Measurements from ENCODE around the gene TSPAN18.

TSPAN18 gene

DNA sequence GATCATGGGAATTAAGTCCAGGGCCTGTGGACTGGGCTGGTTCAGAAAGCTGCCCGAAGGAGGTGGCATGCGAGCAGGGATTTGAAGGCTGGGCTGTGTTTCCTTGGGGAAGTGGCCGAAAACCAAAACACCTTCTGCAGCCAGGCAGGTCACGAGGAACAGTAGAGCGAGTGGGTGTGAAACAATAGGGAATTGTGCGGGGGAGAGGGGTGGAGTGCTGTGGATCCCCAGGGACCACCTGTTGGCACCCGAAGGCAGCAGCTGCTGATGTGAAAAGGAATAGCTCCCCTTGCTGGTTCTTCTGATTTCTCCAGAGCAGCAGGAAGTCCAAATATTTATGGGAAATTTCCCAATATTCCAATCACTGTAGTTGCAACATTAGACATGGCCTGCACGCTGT, 199.3 kb downstream of the TSPAN18 start:
- no peak for DNase-seq

DNA sequence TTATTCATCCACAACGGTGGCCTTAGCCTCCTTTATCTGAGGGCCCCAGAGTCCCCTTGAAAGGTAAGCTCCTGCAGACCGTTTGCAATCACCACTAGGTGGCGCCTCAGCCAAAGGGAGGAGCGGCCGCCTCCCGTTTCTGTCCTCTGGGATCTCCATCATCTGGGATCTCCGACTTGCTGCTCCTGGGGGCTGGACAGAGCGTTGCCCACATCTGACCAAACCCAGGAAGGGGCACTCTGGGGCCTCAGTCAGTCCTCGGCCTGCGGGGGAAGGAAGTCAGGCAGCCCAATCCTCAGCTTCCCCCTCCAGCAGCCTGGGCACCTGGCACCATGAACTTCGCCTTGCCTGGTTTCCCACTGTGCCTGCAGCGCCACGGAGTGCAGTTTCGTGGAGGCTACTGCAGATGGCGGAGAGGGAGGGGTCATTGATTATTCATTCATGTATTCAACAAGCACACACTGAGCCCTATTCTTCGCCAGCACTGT, 200.5 kb downstream of the TSPAN18 start:
- DNase-seq: peak; percentile 70 to 88 (median 84)

DNA sequence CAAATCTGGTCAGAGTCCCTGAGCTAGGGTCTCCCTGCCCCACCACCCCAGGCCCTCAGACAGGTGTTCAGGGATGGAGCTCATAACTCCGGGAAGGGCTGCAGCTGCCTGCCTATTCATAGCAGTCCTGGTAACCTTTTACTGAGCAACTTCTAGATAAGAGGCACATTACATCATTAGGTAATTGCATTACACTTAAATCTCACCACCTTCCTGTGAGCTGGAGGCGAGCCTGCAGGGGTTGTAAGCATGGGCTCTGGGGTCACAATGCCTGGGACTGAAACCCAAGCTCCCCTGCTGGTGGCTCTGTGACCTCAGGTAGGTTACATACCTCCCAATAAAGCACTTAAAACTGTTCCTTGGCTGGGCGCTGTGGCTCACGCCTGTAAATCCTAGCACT, 201.4 kb downstream of the TSPAN18 start:
- DNase-seq: no peak

DNA sequence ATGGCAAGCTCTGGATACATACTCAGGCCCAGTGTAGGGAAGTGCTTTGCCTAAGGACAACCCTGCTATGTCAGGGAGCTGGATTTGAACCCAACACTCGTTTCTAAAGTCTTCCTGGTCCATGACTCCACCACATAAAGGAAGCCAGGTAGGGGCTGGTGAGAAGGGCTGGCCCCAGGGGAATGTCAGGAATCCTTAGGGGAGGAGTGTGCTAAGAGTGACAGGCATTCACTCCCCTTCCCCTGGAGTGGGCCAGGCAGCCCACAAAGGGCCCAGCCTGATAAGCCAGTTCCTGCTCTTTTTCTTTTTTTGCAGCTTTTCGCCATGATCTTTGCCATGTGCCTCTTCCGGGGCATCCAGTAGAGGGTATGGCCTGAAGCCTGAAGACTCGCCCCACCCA, 202.1 kb downstream of the TSPAN18 start:
- DNase-seq: no peak

DNA sequence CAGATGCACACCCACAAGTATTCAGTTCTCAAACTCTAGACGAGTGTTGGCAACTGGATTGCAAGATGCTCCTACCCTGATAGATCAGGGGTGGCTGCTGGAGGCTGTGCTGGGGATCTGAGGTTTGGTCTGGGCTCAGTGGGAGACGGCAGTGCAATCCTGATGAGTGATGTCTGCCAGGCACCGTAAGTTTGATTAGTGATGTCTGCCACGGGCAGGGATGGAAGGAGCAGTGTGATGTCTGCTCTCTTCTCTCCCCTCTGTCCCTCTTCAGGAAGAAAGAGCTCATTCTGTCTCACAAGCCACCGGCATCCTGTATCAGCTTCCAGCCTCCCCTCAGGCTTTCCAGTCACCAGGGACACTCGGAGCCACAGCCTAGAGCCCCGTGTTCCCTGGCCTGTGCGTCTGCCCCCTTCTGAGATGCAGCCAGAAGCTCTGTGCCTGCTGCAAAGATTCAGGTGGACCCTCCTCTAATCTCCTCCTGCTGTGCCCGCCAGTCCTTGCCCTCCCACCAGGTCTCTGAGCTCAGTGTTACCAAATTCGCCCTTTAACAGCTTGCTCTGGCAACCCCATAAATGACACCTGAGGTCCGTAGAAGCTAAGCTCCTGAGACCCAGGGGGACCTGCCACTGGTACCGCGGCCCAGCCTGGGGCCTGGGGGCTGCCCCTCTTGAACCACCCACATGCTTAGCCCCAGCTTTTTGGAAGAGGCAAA, 204.0 kb downstream of the TSPAN18 start:
- no peak for DNase-seq

DNA sequence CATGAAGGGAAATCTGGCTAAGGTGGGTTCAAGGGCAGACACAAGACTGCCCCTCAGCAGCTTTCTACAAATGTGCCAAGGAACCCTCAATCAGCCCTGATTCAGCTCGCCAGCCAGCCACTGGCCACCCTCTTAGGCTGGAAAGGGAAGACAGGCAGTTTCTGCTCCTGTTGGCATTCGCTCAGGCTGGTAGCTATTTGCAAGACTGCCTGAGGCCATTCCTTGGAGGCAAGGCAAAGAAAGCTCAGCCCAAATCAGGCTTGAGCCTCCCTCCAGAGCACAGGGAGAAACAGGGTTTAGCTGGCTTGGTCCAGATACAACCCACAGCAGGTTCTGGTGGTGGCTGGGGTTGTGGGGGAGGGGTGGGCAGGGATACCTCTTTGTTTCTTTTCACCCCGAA, 204.7 kb downstream of the TSPAN18 start:
- no peak for DNase-seq

DNA sequence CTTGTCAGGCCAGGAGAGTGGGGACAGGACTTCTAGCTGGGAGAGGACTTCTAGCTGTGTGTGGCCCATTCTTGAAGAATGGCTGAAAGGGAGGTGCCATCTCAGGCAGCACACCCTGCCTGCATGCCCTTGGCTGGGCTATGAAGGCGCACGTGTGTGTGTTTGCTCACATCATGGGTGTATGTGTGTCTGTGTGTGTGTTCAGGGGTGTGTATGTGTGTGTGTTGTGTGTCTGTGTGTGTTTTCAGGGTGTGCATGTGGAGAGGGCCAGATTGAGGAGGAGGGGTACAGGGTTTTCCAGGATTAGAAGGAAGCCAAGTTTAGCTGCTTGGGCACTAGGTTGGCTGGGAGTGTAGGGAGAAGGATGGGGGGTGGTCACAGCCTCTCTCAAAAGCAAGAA, 207.3 kb downstream of the TSPAN18 start:
- no peak for DNase-seq

DNA sequence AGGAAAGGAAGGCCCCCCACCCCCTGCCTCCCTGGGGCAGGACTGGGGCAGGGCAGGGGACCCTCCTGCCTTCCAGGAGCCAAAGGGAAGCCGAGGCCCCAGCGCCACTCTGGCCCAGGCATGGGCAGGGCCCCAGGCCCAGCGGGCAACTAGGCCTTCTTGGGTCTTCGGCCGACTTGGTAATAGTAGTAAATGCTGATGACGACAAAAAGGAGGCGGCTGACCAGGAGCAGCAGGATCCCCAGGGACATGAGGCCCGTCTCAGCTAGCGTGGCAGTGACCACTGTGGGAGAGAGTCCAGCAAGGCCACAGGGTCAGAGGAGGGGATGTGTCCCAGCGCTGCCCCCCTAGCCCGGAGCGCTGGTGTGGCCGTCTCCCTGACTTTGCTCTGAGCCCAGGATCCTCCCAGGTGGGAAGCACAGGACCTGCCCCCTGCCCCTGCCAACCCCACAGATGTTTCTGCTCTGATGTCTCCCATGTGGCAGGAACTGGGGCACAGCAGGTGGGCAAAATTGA, 208.0 kb downstream of the TSPAN18 start:
- DNase-seq: no peak

DNA sequence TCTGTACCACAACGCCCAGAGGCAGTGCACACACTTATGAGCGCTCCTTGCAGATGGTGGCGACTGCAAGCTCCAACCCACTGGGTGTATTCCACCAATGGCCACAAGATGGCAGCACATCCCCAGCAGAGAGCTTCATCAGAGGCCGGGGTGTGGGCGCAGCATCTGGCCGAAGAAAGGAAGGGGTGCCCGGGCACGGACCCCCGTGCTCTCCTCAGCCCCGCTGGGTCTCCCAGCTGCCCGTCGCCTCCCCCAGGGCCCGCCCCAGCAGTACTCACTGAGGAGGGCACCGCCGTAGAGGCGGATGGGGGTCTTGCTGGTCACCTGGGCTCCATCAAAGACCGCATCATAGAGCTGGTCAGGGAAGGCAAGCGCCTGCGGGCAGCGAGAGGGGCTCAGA, 209.8 kb downstream of the TSPAN18 start:
- DNase-seq: peak; percentile 68 to 87 (median 86)

DNA sequence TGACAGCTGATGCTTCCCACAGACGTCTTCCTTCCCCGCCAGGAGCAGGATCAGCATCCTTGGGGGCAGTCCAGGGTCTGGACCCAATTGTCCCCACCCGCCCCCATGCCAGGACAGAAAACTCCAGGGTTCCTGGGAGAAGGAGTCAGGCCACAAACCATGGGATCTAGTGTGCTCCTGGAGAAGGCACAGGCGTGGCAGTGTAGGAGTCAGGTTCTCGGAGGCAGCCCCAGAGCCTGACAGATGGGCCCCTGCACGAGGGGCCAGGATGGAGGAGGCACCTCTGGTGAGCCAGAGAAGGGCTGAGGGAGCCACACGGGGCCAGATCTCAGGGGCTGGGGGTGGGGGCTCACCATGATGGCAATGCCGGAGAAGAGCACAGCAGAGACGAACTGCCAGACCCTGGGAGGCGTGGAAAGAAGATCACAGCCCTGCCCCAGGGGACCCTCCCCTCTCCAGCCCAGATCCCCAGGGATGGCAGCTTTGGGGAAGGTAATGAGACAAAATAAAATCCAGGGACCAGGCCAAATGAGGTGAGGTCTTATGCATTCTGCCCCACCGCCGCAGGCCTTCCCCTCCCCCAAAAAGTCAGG, 210.3 kb downstream of the TSPAN18 start:
- DNase-seq: no peak

DNA sequence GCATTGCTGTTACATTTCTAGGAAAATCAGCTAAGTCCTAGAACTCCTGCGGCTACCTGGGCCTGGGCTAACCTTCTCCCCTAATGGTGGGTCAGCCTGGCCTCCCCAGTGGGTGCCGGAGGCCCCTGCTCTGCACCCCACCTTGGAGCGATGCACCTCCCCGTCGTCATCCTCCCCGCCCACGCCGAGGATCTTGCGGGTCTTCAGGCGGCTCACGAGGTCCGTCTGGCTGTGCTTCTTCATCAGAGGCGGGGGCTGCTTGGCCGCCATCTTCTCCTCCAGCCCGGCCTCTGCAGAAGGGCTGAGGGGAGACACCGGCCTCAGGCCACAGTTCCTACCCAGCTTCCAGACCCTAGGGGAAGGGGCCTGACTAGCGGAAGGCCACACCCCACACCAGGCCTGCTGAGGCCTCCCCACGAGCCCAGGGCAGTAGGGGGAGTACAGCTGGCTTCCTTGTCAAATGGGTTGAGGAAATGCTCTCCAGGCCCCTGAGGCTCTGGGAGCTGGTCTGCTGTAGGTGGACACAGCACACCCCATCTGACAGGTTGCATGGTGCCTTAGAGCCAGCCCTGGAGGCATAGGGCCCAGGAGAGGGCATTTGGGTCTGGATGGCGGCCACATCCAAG, 211.4 kb downstream of the TSPAN18 start:
- DNase-seq: no peak

DNA sequence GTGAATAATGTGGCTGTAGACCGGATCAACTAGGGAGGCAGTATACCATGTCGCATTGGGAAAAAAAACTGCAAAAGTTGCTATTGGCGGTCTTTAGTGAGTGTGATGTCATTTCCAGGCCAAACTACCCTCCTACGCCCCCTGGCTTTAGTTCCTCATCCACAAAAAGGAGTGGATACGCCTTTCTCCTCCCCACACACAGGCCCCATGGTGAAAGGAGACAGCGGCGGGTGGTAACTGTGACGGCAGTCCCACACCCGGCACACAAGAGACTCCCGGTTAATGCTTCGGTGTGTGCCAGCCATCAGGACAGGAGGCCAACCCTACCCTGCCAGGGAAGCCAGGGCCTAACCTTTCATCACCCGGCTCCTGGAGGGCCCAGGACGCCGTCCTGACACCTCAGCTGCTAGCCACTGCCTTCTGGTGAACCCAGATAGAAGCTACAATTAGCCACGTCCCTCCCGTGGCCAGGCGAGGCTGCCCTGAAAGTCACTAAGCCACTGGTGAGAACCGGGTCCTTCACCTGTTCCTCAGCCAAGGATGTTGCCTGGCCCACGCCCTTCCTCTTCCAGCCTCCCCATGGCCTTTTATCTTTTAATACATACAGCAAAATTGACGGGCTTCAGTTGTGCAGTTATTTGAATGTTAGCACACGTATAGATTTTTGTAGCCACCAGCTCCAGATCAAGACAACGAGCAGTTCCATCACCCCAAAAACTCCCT, 213.1 kb downstream of the TSPAN18 start:
- no peak for DNase-seq

DNA sequence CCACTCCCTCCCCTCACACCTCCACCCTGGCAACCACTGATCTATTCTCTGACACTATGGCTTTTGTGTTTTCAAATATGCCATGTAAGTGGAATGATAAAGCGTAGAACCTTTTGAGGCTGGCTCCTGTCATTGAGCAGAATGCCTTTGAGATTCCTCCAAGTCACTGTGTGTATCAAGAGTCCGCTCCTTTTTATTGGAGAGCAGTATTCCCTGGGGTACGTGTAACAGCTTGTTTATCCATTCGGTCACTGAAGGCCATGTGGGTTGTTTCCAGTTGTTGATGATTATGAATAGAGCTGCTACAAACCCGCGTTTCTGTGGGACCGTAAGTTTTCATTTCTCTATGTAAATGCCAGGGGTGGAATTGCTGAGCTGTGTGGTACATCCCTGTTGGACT, 213.6 kb downstream of the TSPAN18 start:
- no peak for DNase-seq

DNA sequence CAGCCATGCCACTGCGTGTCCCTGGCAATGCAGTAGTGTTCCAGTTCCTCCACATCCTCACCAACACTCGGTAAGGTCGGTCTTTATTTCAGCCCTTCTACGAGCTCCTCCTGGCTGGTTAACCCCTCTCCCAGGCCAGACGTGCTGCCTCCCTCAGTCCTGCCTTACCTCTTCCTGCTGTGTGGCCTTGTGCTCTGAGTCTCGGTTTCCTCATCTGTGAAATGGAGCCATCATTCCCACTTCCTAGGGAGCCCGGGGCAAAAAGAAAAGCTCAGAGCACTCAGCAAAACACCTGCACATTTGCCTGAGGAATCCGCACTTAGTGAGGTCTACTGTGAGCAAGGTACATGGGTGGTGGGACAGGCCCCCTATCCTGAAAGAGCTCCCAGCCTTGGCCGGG, 214.1 kb downstream of the TSPAN18 start:
- DNase-seq: no peak

DNA sequence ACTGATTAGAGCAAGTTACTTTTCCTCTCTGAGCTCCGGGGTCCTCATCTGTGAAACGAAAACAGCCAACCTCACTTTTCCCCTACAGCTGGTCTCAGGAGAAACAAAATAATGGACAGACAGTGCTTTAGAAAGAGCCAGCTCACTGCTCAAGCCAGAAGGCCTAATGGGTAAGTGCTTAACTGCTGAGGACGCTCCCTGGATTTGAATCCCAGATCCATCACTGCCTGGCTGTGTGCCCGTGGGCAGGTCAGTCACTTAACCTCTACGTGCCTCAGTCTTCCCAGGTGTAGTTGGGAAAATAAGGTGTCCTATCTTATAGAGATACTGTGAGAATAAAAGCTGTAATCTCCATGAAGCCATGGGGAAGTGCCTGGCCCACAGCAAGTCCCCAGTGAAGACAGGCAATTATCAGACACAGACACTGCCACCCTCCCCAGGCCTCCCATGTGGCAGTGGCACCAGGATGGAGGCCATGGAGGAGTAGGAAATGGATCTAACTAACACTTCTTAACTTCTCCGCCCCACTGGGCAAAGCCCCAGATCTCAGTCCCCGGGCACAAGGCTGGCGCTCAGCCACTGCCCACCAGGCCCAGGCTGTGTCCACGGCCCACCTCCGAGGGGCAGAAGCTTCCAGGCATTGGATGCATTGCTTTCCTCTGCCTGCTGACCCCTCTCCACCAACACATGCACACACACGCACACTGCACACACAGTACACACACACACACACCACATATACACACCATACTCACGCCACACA, 214.7 kb downstream of the TSPAN18 start:
- no peak for DNase-seq

DNA sequence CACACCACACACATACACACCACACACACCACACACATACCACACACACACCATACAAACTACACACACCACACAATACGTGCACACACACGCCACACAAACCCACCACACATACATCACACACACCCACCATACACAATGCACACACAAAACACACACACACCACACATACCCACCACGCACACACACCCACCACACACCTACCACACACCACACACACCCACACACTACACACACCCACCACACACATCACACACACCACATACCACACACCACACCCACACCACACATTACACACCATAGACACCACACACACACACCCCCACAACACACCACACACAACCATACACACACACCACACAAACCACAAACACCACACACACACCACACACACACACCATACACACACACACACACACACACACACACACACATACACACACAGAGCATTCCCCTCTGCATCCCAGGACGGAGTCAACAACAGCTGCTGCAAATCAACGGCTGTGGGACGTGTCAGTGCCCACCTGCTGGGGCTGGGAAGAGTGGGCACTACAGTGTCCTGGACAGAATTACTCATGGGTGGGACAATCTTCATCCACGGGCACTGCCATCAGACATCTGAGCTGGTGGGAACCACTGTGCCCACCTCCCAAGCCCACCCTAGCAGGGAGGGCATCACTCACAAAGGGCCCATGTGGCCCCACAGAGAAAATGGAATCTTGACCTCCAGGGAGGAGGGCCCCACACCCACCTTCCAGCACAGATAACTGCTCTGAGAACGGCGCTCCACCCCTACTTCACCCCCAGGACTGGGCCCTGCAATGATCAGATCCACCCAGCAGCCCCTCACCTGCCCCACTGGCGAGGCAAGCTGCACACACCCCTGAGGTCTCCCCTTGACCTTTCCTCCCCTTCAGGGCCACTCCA, 215.5 kb downstream of the TSPAN18 start:
- no peak for DNase-seq

DNA sequence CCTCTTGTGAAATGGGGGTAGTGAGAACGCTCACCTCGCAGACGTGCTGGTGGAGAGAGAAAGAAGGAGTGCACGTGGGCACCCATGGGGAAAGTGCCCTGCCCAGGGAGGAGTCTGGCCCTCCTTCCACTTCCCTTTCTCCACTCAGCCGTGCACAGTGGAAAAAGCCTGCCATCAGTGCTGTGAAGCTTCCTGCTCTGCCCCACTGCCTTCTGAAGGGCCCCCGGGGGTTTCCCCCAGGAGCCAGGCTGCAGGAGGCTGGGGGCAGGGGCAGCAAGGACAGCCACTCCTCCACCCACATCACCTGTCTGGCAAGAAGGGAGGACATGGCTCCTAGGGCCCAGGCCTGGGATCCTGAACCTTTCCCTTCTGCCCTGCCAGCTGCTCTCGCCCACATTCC, 216.4 kb downstream of the TSPAN18 start:
- DNase-seq: peak; percentile 50 to 90 (median 69)

DNA sequence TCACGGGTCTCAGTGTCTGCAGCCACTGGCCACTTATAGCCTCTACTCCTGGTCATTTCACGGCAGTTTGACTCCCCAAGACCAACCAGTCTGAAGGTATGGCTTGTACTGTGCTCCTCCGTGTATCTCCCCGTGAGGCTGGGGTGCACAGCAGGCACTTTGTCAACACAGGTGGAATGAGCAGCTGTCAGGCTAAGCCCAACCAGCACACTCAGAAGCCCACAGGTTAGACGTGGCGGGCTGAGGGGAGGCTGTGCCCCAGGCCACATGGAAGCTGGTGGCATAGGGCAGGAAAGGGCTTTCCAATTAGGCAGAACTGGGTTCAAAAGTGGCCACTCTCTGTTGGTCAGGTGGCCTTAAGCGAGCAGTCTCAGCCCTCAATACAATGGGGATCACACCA, 216.9 kb downstream of the TSPAN18 start:
- peak; percentile 68 to 86 (median 69) for DNase-seq

DNA sequence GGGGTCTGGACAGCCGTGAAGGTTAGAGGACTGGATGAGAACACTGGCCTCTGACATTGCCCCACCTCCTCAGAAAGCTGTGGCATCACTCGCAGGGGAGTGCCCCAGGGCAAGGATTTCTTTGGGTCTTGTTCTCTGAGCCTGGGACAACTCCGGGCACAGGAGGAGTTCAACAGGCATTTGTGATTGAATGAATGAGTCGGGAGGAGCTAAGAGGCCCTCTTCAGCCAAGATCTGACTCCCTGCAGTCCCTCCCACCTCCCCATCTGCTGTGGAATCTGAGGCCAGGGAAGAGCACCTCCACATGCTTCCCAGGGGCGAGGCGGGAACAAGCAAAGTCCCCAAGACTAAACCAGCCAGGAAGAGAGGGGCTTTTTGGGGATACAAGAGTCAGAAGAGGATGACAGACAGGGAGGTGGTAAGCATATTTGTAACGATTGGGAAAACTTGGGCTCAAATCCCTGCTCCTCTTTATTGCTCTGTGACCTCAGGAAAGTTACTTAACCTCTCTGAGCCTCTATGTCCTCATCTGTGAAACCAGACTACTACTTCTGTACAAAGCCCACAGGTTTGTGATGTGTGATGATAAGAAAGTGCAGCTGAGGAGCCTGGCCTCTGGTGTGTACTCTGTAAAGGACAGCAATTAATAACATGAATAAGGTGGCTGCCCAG, 217.6 kb downstream of the TSPAN18 start:
- DNase-seq: no peak

DNA sequence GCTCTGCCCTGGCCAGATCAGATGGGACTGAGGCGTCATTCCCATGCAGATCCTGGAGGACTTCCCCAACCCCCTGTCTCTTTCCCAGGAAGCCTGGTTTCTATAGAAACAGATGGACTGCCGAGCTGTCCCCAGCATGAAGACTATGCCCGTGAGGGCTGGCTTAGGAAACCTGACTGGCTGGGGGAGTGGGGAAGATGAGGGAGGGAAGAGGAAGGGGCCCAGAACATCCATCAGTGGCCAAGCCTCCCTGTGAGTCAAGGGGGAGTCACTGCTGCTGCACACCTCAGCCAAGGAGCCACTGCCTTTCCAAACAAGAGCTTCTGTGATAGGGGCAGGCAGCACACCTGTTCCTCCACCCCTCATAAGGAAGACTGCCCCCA, 218.1 kb downstream of the TSPAN18 start:
- peak in 1 of 3 experiments; percentile 29 for DNase-seq

DNA sequence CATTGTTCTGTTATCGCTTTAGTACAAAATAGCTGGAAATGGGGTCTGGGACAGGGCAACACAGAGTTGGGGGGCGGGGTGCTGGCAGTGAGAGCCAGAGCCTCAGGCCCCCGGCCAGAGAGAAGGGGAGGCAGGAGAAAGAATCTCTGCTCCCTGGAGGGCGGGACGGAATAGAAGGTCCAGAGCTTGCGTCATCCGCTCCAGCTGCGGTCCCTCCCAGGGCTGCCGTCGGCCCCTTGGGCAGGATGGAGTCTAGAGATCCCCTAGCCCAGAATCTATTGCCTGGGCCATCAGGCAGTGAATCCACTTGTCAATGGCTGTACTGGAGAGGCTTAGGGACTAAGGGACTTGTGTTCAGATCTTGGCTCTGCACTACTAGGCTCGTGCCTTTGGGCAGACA, 218.9 kb downstream of the TSPAN18 start:
- no peak for DNase-seq
